ENCODE results near the gene PLEK2. TPM values are rescaled to one million over a fixed set of nuclear protein-coding genes. Genes with fewer than 3 reads are reported as not detected.

The PLEK2 gene
- total RNA-seq, 4 donors from 2014 or later = 18.1 to 39.7 (median 24.7) TPM

DNA sequence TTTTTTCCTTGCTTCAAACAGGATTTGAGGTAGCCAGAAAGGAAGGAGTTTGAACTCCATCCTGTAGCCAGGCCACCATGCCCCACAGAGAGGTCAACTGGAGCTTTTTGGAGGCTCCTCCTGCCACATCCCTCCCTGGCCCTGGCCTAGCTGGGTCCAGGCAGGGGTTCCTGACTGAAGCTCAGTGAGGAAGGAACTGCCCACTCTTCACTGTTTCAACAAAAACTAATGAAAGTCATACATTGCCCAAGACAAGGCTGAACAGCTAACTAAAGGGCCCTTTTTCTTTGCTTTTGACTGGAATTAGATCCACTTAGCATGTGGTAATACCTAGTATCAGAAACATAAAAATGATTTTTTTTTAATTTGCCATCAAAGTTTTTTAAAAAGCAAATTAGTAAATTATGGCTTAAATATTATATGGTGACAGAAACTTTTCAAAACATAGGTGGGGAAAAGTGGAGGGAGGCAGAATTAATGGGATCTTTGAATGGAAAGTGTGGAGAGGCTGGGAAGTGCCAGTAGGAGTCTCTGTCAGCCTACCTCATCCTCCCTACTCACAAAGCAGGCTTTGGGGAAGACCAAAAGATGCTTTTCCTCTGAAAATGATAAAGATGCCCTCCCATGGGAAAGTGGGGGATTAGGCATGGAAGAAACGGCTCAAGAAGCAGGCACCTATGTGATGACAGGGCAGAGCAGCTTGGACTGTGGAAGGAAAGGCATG, 22.0 kb downstream of the PLEK2 start:
- H3K27me3 ChIP-seq = no peaks in the 10 kb centered on the region
- 71% methylated on average over 1 of the region's 1 CpG for WGBS
- H3K36me3 ChIP-seq = peaks cover 5% of the 10 kb centered on the region

DNA sequence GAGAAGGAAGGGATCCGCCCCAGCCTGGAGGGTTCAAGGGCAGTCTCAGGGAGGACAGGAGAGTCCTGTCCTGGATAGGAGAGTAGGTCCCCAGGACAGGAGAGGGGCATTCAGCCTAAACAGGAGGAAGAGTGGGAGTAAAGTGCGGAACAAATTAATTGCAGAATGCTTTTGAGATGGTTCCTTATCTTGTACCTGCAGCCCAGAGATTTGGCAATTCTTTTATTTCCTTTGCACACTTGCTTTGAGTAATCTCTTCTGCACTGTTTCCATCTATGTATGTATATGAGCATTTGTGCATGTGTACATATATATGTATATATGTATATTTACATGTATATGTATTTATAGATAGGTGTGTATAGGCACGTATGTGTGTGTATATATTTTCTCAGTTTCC, 22.7 kb downstream of the PLEK2 start:
- 82% methylated on average over 3 of the region's 3 CpGs for WGBS
- TF ChIP-seq, protein P1, sequence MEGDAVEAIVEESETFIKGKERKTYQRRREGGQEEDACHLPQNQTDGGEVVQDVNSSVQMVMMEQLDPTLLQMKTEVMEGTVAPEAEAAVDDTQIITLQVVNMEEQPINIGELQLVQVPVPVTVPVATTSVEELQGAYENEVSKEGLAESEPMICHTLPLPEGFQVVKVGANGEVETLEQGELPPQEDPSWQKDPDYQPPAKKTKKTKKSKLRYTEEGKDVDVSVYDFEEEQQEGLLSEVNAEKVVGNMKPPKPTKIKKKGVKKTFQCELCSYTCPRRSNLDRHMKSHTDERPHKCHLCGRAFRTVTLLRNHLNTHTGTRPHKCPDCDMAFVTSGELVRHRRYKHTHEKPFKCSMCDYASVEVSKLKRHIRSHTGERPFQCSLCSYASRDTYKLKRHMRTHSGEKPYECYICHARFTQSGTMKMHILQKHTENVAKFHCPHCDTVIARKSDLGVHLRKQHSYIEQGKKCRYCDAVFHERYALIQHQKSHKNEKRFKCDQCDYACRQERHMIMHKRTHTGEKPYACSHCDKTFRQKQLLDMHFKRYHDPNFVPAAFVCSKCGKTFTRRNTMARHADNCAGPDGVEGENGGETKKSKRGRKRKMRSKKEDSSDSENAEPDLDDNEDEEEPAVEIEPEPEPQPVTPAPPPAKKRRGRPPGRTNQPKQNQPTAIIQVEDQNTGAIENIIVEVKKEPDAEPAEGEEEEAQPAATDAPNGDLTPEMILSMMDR (IDR thresholded peaks at IDR 0.05) = no peak
- TF ChIP-seq POLR2A (IDR thresholded peaks at IDR 0.05) = no peak
- H3K4me3 ChIP-seq = no peak overlapping the region
- no peak for DNase-seq (ENCODE audit: low spot score in 2 of 2)
- H3K4me1 ChIP-seq = peaks cover 16% of the 10 kb centered on the region
- no peaks in the 10 kb centered on the region for H3K9me3 ChIP-seq
- H3K36me3 ChIP-seq = peaks cover 7% of the 10 kb centered on the region
- H3K27me3 ChIP-seq = no peaks in the 10 kb centered on the region
- H3K27ac ChIP-seq = no peak overlapping the region

More for the DNA sequence above, 22.0 kb downstream of the PLEK2 start:
- Histone ChIP-seq H3K9me3 (no peaks in the 10 kb centered on the region), H3K27ac (no peak overlapping the region), H3K4me3 (no peak overlapping the region), H3K4me1 (peaks cover 16% of the 10 kb centered on the region)
- no peak for DNase-seq (ENCODE audit: low spot score in 2 of 2)
- TF ChIP-seq EP300 (IDR thresholded peaks at IDR 0.05) = no peak

DNA sequence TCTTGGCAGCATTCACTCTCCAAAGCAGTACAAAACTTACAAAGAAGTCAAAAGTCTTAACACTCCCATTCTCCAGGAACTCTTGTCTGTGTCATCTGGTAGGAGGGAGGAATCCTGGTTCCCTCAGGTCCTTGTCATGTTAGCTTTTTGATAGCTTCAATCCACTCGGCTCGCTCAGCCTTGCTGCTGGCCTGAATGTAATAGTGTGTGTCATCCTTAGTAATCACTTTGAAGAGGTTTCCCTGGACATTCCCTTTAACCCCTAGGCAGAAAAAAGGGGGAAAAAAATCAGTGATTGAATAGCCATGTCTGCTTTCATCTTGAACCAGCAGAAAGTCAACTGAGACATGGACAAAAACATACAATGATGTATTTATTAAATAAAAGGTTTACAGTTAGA, 24.8 kb downstream of the PLEK2 start:
- WGBS = 74% methylated on average over 2 of the region's 2 CpGs
- Histone ChIP-seq H3K36me3 (peaks cover 28% of the 10 kb centered on the region), H3K27ac (no peak overlapping the region), H3K27me3 (no peaks in the 10 kb centered on the region), H3K9me3 (no peaks in the 10 kb centered on the region), H3K4me1 (peaks cover 16% of the 10 kb centered on the region), H3K4me3 (no peak overlapping the region)
- DNase-seq (ENCODE audit: low spot score in 2 of 2) = no peak
- TF ChIP-seq POLR2A (IDR thresholded peaks at IDR 0.05) = no peak
- TF ChIP-seq EP300 (IDR thresholded peaks at IDR 0.05) = no peak
- no peak for TF ChIP-seq POLR2AphosphoS5 (IDR thresholded peaks at IDR 0.05)
- TF ChIP-seq, protein P1 (IDR thresholded peaks at IDR 0.05) = no peak

DNA sequence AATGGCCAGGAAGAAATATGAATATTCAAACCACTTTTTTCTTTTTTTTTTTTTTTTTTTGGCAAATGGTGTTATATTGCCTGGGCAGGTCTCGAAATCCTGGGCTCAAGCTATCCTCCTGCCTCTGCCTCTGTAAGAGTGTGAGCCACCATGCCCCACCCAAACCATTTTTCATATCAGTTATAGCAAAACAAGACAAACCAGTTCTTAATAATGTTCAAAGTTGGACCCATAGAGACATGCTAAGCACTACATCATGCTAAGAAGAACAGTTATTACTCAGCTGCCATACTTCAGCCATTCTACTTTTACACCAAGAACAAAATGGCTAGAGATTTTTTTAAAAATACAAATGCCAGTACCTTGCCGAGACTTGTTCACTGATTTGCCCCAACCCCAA, 26.3 kb downstream of the PLEK2 start:
- no peaks in the 10 kb centered on the region for H3K27me3 ChIP-seq
- 52% methylated on average over 2 of the region's 2 CpGs for WGBS
- no peaks in the 10 kb centered on the region for H3K9me3 ChIP-seq
- H3K4me3 ChIP-seq = no peak overlapping the region
- peaks cover 44% of the 10 kb centered on the region for H3K36me3 ChIP-seq
- no peak for TF ChIP-seq EP300 (IDR thresholded peaks at IDR 0.05)
- no peak for TF ChIP-seq POLR2A (IDR thresholded peaks at IDR 0.05)
- TF ChIP-seq, protein P1 (IDR thresholded peaks at IDR 0.05) = no peak
- TF ChIP-seq POLR2AphosphoS5 (IDR thresholded peaks at IDR 0.05) = no peak
- DNase-seq (ENCODE audit: low spot score in 2 of 2) = no peak
- H3K27ac ChIP-seq = no peak overlapping the region
- peaks cover 12% of the 10 kb centered on the region for H3K4me1 ChIP-seq

DNA sequence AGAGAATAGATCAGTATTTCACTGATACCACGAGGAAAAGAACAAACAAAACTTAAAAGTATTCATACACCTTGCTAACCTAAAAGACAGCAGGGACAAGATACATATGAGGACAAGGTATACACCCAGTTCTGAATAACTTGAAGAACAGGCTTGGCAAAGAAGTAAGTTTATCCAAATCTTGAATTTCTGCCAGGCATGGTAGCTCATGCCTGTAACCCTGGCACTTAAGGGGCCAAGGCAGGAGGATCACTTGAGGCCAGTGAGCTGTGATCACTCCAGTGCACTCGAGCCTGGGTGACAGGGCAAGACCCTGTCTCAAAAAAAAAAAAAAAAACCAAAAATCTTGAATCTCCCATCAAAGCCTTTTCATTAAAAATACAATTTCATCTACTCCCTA, 26.8 kb downstream of the PLEK2 start:
- Histone ChIP-seq H3K4me1 (peaks cover 12% of the 10 kb centered on the region), H3K4me3 (no peak overlapping the region), H3K9me3 (no peaks in the 10 kb centered on the region), H3K27ac (no peak overlapping the region), H3K27me3 (no peaks in the 10 kb centered on the region), H3K36me3 (peaks cover 49% of the 10 kb centered on the region)
- DNase-seq (ENCODE audit: low spot score in 2 of 2) = no peak
- no peak for TF ChIP-seq POLR2AphosphoS5 (IDR thresholded peaks at IDR 0.05)
- TF ChIP-seq, protein P1 (IDR thresholded peaks at IDR 0.05) = no peak
- no peak for TF ChIP-seq EP300 (IDR thresholded peaks at IDR 0.05)
- no peak for TF ChIP-seq POLR2A (IDR thresholded peaks at IDR 0.05)
- 48% methylated on average over 2 of the region's 2 CpGs for WGBS

DNA sequence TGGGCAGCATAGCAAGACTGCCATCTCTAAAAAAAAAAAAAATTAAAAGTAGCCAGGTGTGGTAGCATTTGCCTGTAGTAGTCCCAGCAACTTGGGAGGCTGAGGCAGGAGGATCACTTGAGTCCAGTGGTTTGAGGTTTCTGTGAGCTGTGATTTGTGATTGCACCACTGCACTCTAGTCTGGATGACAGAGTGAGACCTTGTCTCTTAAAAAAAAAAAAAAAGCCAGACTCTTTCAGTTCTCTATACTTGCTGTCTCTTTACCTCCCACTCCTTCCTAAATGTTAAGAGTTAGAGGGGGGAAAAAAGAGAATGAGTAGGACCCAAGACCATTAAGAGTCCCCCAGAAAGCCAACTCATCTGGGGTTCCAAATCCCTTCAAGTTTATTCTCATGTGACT, 34.0 kb downstream of the PLEK2 start:
- no peaks in the 10 kb centered on the region for H3K4me1 ChIP-seq
- no peak overlapping the region for H3K27ac ChIP-seq
- H3K4me3 ChIP-seq = no peak overlapping the region
- TF ChIP-seq POLR2AphosphoS5 (IDR thresholded peaks at IDR 0.05) (no peak), POLR2A (IDR thresholded peaks at IDR 0.05) (no peak), EP300 (IDR thresholded peaks at IDR 0.05) (no peak)
- TF ChIP-seq, protein P1 (IDR thresholded peaks at IDR 0.05) = no peak
- no peak for DNase-seq (ENCODE audit: low spot score in 2 of 2)
- no peaks in the 10 kb centered on the region for H3K27me3 ChIP-seq
- no peaks in the 10 kb centered on the region for H3K9me3 ChIP-seq
- H3K36me3 ChIP-seq = peaks cover 86% of the 10 kb centered on the region

All from suprapubic skin (tissue), 4 donors.